PC-3 (cell line): Measurements from ENCODE around the gene KRTAP3-3. TPM values are rescaled to one million over a fixed set of nuclear protein-coding genes. Genes with fewer than 3 reads are reported as not detected.

Source experiments
- ATAC-seq: fragments of 200-7000 bp; cut with Tn5 transposase; 2 replicates; pipeline ENCODE4 v1.9.1; 2020; ENCODE audit warnings: mild to moderate bottlenecking, moderate library complexity
- BruUV-seq: library from RNA; stranded (reverse); fragments of 400-500 nt; replicated peaks from 2 replicates; lab custom pipeline; 2021; lab: Mats Ljungman, UMichigan
- CTCF ChIA-PET: fragments of 300-600 bp; sonication (Branson Sonifier 250); formaldehyde crosslinking; loops from one replicate; lab custom pipeline; 2022; ENCODE audit warnings: antibody characterized with exemption; lab: Charles Lee
- POLR2A ChIA-PET: fragments of 300-600 bp; sonication (Branson Sonifier 250); formaldehyde crosslinking; loops from one replicate; lab custom pipeline; 2022; ENCODE audit warnings: antibody characterized with exemption; ENCODE audit not compliant: unreplicated experiment; lab: Charles Lee
- DNase-seq: peaks from one replicate; pipeline ENCODE4 v3.0.0-alpha.2; 2015
- H2AFZ ChIP-seq: fragments of 300-600 bp; sonication (generic); 2 replicates; pipeline ENCODE4 v1.6.0; 2016; ENCODE audit warnings: antibody characterized with exemption, low read length
- H3F3A ChIP-seq: fragments of 300-600 bp; sonication (generic); one replicate; pipeline ENCODE4 v1.6.0; 2017; ENCODE audit warnings: antibody characterized with exemption, low read length, control low read depth, mild to moderate bottlenecking; ENCODE audit not compliant: unreplicated experiment
- H3K27ac ChIP-seq: fragments of 300-600 bp; sonication (generic); 2 replicates; pipeline ENCODE4 v1.5.1; 2016; ENCODE audit warnings: mild to moderate bottlenecking, low read length
- H3K27me3 ChIP-seq: fragments of 300-600 bp; sonication (generic); 2 replicates; pipeline ENCODE4 v1.6.1; 2016; ENCODE audit warnings: low read length, mixed read lengths
- H3K36me3 ChIP-seq: fragments of 300-600 bp; sonication (generic); 2 replicates; pipeline ENCODE4 v1.6.1; 2016; ENCODE audit warnings: low read depth, mixed run types, low read length, mixed read lengths
- H3K4me1 ChIP-seq: fragments of 300-600 bp; sonication (generic); 2 replicates; pipeline ENCODE4 v1.5.1; 2016; ENCODE audit warnings: low read length; ENCODE audit not compliant: insufficient read depth
- H3K4me2 ChIP-seq: fragments of 300-600 bp; sonication (generic); 2 replicates; pipeline ENCODE4 v1.6.0; 2016; ENCODE audit warnings: low read length
- H3K4me3 ChIP-seq: fragments of 300-600 bp; sonication (generic); 2 replicates; pipeline ENCODE4 v1.5.1; 2016; ENCODE audit warnings: mild to moderate bottlenecking, low read length, mixed read lengths
- H3K79me2 ChIP-seq: fragments of 300-600 bp; sonication (generic); 2 replicates; pipeline ENCODE4 v1.6.1; 2017; ENCODE audit warnings: low read length, mixed read lengths
- H3K9ac ChIP-seq: fragments of 300-600 bp; sonication (generic); 2 replicates; pipeline ENCODE4 v1.6.0; 2016; ENCODE audit warnings: mild to moderate bottlenecking, low read length
- H3K9me2 ChIP-seq: fragments of 300-600 bp; sonication (generic); replicated peaks from 2 replicates; pipeline ENCODE4 v1.6.1; 2016; ENCODE audit warnings: mixed run types, low read length, mixed read lengths
- H3K9me3 ChIP-seq: fragments of 300-600 bp; sonication (generic); 2 replicates; pipeline ENCODE4 v1.6.1; 2016; ENCODE audit warnings: low read length, mixed read lengths
- H4K20me1 ChIP-seq: fragments of 300-600 bp; sonication (generic); 2 replicates; pipeline ENCODE4 v1.6.1; 2016; ENCODE audit warnings: low read length, mixed read lengths
- EZH2 ChIP-seq: fragments of 300-600 bp; sonication (generic); IDR thresholded peaks from one replicate; pipeline ENCODE4 v1.6.1; 2017; ENCODE audit warnings: antibody characterized with exemption, mild to moderate bottlenecking, low read length; ENCODE audit not compliant: unreplicated experiment
- EZH2phosphoT487 ChIP-seq: fragments of 300-600 bp; sonication (generic); IDR thresholded peaks from 2 replicates; pipeline ENCODE4 v1.6.1; 2018; ENCODE audit warnings: mild to moderate bottlenecking, antibody characterized with exemption, low read length, borderline replicate concordance
- intact Hi-C: fragments of 100-400 bp; cut with micrococcal nuclease; formaldehyde crosslinking; loops from 2 replicates; pipeline ENCODE4 v1.9.0; 2023
- total RNA-seq: library from RNA; depleted of rRNA; stranded (reverse); fragments of >200 nt; gene quantifications from 2 replicates; pipeline ENCODE4 v1.2.3, GENCODE V29; 2014
- TF ChIP-seq, protein P1 (sequence below): fragments of 300-600 bp; sonication (generic); conservative IDR thresholded peaks from 2 replicates; pipeline ENCODE4 v1.5.1; 2017; ENCODE audit warnings: antibody characterized with exemption, low read depth, mild to moderate bottlenecking, low read length

KRTAP3-3 gene
- total RNA-seq, 1 experiment from 2014 or later: not detected

- intact Hi-C loops: no loop called here
- peaks cover 53% of the 10 kb centered on the region for H3K4me1 ChIP-seq
- CTCF ChIA-PET: no interaction called here
Measured at GRCh38 chr17:40952154-40952553, 41.8 kb downstream of the KRTAP3-3 start.

DNA sequence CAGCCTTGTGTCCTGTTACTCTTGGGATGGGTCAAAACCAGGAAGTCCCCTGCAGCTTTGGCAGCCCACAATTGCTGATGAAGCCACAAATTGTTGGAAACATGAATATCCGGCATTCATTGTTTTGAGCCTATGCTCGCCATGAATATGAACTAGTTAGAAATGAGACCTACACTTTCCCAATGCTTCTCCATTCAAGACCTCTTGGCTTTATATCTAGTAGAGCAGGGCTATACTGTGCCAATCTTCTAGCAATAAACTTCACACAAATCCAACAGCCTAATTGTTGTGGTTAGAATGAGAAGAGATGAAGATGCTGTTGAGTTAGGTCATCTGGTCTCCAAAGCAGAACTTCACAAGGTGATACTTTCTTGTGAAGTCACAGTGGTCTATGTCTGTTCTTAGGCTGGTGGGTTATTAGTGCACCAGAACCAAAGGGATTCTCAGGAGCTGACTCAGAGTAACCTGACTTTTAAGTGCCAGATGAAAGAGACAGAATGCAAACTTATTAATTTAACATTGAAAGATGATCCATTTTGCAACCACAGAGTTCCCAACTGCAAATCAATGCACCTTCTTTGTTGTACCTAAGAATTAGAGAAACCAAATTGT lies 42.8 kb downstream of the KRTAP3-3 start:
- Histone ChIP-seq H3K9me2 (no peaks in the 10 kb centered on the region), H3K79me2 (no peaks in the 10 kb centered on the region), H3K4me1 (peaks cover 45% of the 10 kb centered on the region), H3K36me3 (no peaks in the 10 kb centered on the region), H3K27ac (no peak overlapping the region), H2AFZ (no peak overlapping the region), H3K4me2 (no peak overlapping the region), H3K4me3 (no peak overlapping the region), H3F3A (no peaks in the 10 kb centered on the region), H3K9ac (no peak overlapping the region), H3K27me3 (no peaks in the 10 kb centered on the region), H3K9me3 (no peaks in the 10 kb centered on the region), H4K20me1 (no peaks in the 10 kb centered on the region)
- CTCF ChIA-PET: no interaction called here
- DNase-seq (peak; percentile 23), ATAC-seq (no peak)
- BruUV-seq: no TSS peak
- intact Hi-C loops: no loop called here
- TF ChIP-seq, protein P1, sequence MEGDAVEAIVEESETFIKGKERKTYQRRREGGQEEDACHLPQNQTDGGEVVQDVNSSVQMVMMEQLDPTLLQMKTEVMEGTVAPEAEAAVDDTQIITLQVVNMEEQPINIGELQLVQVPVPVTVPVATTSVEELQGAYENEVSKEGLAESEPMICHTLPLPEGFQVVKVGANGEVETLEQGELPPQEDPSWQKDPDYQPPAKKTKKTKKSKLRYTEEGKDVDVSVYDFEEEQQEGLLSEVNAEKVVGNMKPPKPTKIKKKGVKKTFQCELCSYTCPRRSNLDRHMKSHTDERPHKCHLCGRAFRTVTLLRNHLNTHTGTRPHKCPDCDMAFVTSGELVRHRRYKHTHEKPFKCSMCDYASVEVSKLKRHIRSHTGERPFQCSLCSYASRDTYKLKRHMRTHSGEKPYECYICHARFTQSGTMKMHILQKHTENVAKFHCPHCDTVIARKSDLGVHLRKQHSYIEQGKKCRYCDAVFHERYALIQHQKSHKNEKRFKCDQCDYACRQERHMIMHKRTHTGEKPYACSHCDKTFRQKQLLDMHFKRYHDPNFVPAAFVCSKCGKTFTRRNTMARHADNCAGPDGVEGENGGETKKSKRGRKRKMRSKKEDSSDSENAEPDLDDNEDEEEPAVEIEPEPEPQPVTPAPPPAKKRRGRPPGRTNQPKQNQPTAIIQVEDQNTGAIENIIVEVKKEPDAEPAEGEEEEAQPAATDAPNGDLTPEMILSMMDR: no peak
- TF ChIP-seq EZH2 (no peak), EZH2phosphoT487 (no peak)
- POLR2A ChIA-PET: no interaction called here

More at GRCh38 chr17:40952154-40952553, 41.8 kb downstream of the KRTAP3-3 start:
- no peak overlapping the region for H3K9ac ChIP-seq
- no peak overlapping the region for H3K4me2 ChIP-seq
- no peaks in the 10 kb centered on the region for H3K9me3 ChIP-seq
- no peak overlapping the region for H2AFZ ChIP-seq
- H3K27me3 ChIP-seq: no peaks in the 10 kb centered on the region
- no peak overlapping the region for H3K4me3 ChIP-seq
- no TSS peak for BruUV-seq
- no peaks in the 10 kb centered on the region for H3K9me2 ChIP-seq
- DNase-seq (no peak), ATAC-seq (no peak)
- TF ChIP-seq EZH2phosphoT487 (no peak), EZH2 (no peak)
- TF ChIP-seq, protein P1: no peak
- H3K27ac ChIP-seq: peak overlapping the region; percentile 92; the same call in 1 of the 2 replicates
- no peaks in the 10 kb centered on the region for H3K36me3 ChIP-seq
- peaks cover 1% of the 10 kb centered on the region for H3F3A ChIP-seq
- H4K20me1 ChIP-seq: no peaks in the 10 kb centered on the region
- POLR2A ChIA-PET: no interaction called here
- H3K79me2 ChIP-seq: no peaks in the 10 kb centered on the region

- BruUV-seq: no TSS peak
- H3K4me2 ChIP-seq: no peak overlapping the region
- H4K20me1 ChIP-seq: no peaks in the 10 kb centered on the region
- TF ChIP-seq EZH2phosphoT487: no peak
- no peak for TF ChIP-seq EZH2
- TF ChIP-seq, protein P1: no peak
- no peaks in the 10 kb centered on the region for H3K36me3 ChIP-seq
- H3K4me1 ChIP-seq: peaks cover 36% of the 10 kb centered on the region
- no peaks in the 10 kb centered on the region for H3K27me3 ChIP-seq
- intact Hi-C loops: no loop called here
- H3K9ac ChIP-seq: no peak overlapping the region
- H3K9me3 ChIP-seq: no peaks in the 10 kb centered on the region
- no peak overlapping the region for H2AFZ ChIP-seq
- ChIA-PET POLR2A (no interaction called here), CTCF (no interaction called here)
- no peak overlapping the region for H3K27ac ChIP-seq
- H3K9me2 ChIP-seq: no peaks in the 10 kb centered on the region
- no peak overlapping the region for H3K4me3 ChIP-seq
- DNase-seq: no peak
- H3F3A ChIP-seq: no peaks in the 10 kb centered on the region
- H3K79me2 ChIP-seq: no peaks in the 10 kb centered on the region
- no peak for ATAC-seq
Measured at GRCh38 chr17:40950176-40950575, 43.8 kb downstream of the KRTAP3-3 start.
